HCT116 (cell line): Measurements from ENCODE around the gene OST4. TPM values are rescaled to one million over a fixed set of nuclear protein-coding genes. Genes with fewer than 3 reads are reported as not detected.

Source experiments
- ATAC-seq: fragments of 200-7000 bp; cut with Tn5 transposase; 2 replicates; pipeline ENCODE4 v1.9.1; 2020; ENCODE audit warnings: mild to moderate bottlenecking, moderate library complexity
- BruUV-seq: library from RNA; stranded (reverse); fragments of 400-500 nt; replicated peaks from 2 replicates; lab custom pipeline; 2021; lab: Mats Ljungman, UMichigan
- CTCF ChIA-PET: fragments of 300-600 bp; sonication (Branson Sonifier 250); formaldehyde crosslinking; loops from one replicate; lab custom pipeline; 2021; ENCODE audit warnings: antibody characterized with exemption; lab: Charles Lee
- POLR2A ChIA-PET: fragments of 300-600, 350-600 bp; sonication (Branson Sonifier 250); formaldehyde crosslinking; loops from one replicate; lab custom pipeline; 2021; ENCODE audit warnings: antibody characterized with exemption; lab: Charles Lee
- RAD21 ChIA-PET, 2 experiments: fragments of 300-600 bp; sonication (Branson Sonifier 250); formaldehyde crosslinking; loops; one replicate each; lab custom pipeline; 2023; ENCODE audit warnings: low total read pairs in 2 of 2; ENCODE audit not compliant: uncharacterized antibody in 2 of 2, unreplicated experiment in 2 of 2, low non-redundant PET in 1 of 2; lab: Charles Lee
- DNase-seq: peaks from one replicate; pipeline ENCODE4 v3.0.0-alpha.2; 2010; ENCODE audit warnings: low read depth, low spot score
- H2AFZ ChIP-seq: fragments of 200-600 bp; shearing (Covaris generic), sonication (generic); 2 replicates; pipeline ENCODE4 v1.6.1; 2017; ENCODE audit warnings: low read depth, mixed run types, mixed read lengths, antibody characterized with exemption, low read length; ENCODE audit not compliant: poor library complexity, severe bottlenecking
- H3K27ac ChIP-seq: 2 replicates; pipeline ENCODE4 v1.5.1; 2012; ENCODE audit warnings: low read depth, low read length
- H3K27me3 ChIP-seq: fragments of 200-600 bp; sonication (generic); 2 replicates; pipeline ENCODE4 v1.6.1; 2016; ENCODE audit warnings: mixed run types, low read length, mixed read lengths; ENCODE audit not compliant: insufficient read depth
- H3K36me3 ChIP-seq, 2 experiments: fragments of 200-500 bp in 1 of 2; fragments of 200-600 bp in 1 of 2; sonication (Bioruptor generic) in 1 of 2; sonication (generic) in 1 of 2; 2 replicates each; pipeline versions ENCODE4 v1.5.1 to v1.6.1; 2014 to 2016; ENCODE audit warnings: low read length in 2 of 2, inconsistent platforms in 1 of 2, mixed read lengths in 1 of 2, mixed run types in 1 of 2; ENCODE audit not compliant: insufficient read depth in 2 of 2, control insufficient read depth in 1 of 2
- H3K4me1 ChIP-seq, 2 experiments: fragments of 200-600 bp in 1 of 2; sonication (generic) in 1 of 2; 2 replicates each; pipeline versions ENCODE4 v1.5.1 to v1.6.1; 2012 to 2017; ENCODE audit warnings: low read length in 2 of 2, inconsistent platforms in 1 of 2, mild to moderate bottlenecking in 1 of 2, mixed read lengths in 1 of 2, mixed run types in 1 of 2, moderate library complexity in 1 of 2; ENCODE audit not compliant: insufficient read depth in 2 of 2, control insufficient read depth in 1 of 2
- H3K4me2 ChIP-seq: fragments of 200-600 bp; sonication (generic); 2 replicates; pipeline ENCODE4 v1.6.1; 2017; ENCODE audit warnings: mixed run types, low read length, mixed read lengths
- H3K4me3 ChIP-seq, 2 experiments: fragments of 200-600 bp in 1 of 2; sonication (generic) in 1 of 2; replicated peaks in 1 of 2; 2 replicates each; pipeline ENCODE4 v1.5.1; 2011 to 2016; ENCODE audit warnings: low read length in 2 of 2, control low read depth in 1 of 2, low read depth in 1 of 2, mild to moderate bottlenecking in 1 of 2, mixed read lengths in 1 of 2, mixed run types in 1 of 2
- H3K79me2 ChIP-seq: fragments of 200-600 bp; sonication (generic); 2 replicates; pipeline ENCODE4 v1.6.1; 2017; ENCODE audit warnings: mild to moderate bottlenecking, mixed run types, low read length, moderate library complexity, mixed read lengths; ENCODE audit not compliant: insufficient read depth
- H3K9ac ChIP-seq: fragments of 200-600 bp; sonication (generic); 2 replicates; pipeline ENCODE4 v1.6.1; 2016; ENCODE audit warnings: low read length, mixed read lengths
- H3K9me2 ChIP-seq: fragments of 200-600 bp; sonication (generic), shearing (Covaris generic); 2 replicates; pipeline ENCODE4 v1.6.1; 2017; ENCODE audit warnings: mixed run types, mild to moderate bottlenecking, moderate library complexity; ENCODE audit not compliant: insufficient read depth
- H3K9me3 ChIP-seq, 2 experiments: fragments of 200-500 bp in 1 of 2; fragments of 200-600 bp in 1 of 2; sonication (Bioruptor generic) in 1 of 2; sonication (generic) in 1 of 2; 2 replicates each; pipeline ENCODE4 v1.6.1; 2014 to 2017; ENCODE audit warnings: low read length in 2 of 2, mixed read lengths in 2 of 2, inconsistent platforms in 1 of 2, low read depth in 1 of 2, mild to moderate bottlenecking in 1 of 2, mixed run types in 1 of 2, moderate library complexity in 1 of 2; ENCODE audit not compliant: control insufficient read depth in 1 of 2, insufficient read depth in 1 of 2
- H4K20me1 ChIP-seq: fragments of 200-600 bp; sonication (generic), shearing (Covaris generic); 2 replicates; pipeline ENCODE4 v1.6.1; 2017; ENCODE audit warnings: mixed run types, mild to moderate bottlenecking, moderate library complexity; ENCODE audit not compliant: insufficient read depth
- EZH2 ChIP-seq: fragments of 200-600 bp; sonication (generic); IDR thresholded peaks from 2 replicates; pipeline ENCODE4 v1.6.1; 2017; ENCODE audit warnings: antibody characterized with exemption, mixed run types
- POLR2A ChIP-seq: IDR thresholded peaks from 2 replicates; pipeline ENCODE4 v1.7.0; 2011; ENCODE audit warnings: borderline replicate concordance; ENCODE audit not compliant: insufficient read depth, insufficient read length; ENCODE audit errors: extremely low read depth
- intact Hi-C: fragments of 100-400 bp; cut with micrococcal nuclease; formaldehyde crosslinking; loops from 2 replicates; pipeline ENCODE4 v1.10.0; 2022
- total RNA-seq: library from RNA; stranded (reverse); gene quantifications from one replicate; pipeline ENCODE4 v1.2.1, GENCODE V29; 2021; ENCODE audit not compliant: unreplicated experiment
- TF ChIP-seq, protein P1 (sequence below): IDR thresholded peaks from 2 replicates; pipeline ENCODE4 v1.6.1; 2011; ENCODE audit warnings: mild to moderate bottlenecking, low read length, moderate library complexity; ENCODE audit not compliant: insufficient replicate concordance; ENCODE audit errors: extremely low read depth
- TF ChIP-seq, protein P2 (sequence below): IDR thresholded peaks from 2 replicates; pipeline ENCODE4 v1.6.1; 2012; ENCODE audit warnings: low read depth

Gene OST4
- total RNA-seq, 1 experiment from 2014 or later = 187 TPM

- no peak overlapping the region for H2AFZ ChIP-seq
- no peaks in the 10 kb centered on the region for H3K27me3 ChIP-seq
- H3K4me3 ChIP-seq = no peak overlapping the region
- H3K4me2 ChIP-seq = no peak overlapping the region
- H3K79me2 ChIP-seq = peaks cover 14% of the 10 kb centered on the region
- no peak for ATAC-seq
- peaks cover 6 to 17% of the 10 kb centered on the region in 2 experiments for H3K4me1 ChIP-seq
- H3K9me2 ChIP-seq = no peaks in the 10 kb centered on the region
- ChIA-PET RAD21 (no interaction called here), POLR2A (no interaction called here), CTCF (no interaction called here)
- no peak overlapping the region for H3K27ac ChIP-seq
- no peak for DNase-seq
- H3K9me3 ChIP-seq = no peaks in the 10 kb centered on the region
- H3K9ac ChIP-seq = no peak overlapping the region
- intact Hi-C loops = no loop called here
- H4K20me1 ChIP-seq = no peaks in the 10 kb centered on the region
- no TSS peak for BruUV-seq
- 0 out of 4 replicates have a peak, but pooled peaks cover 0 to 4% of the 10 kb centered on the region in 2 experiments for H3K36me3 ChIP-seq
- no peak for TF ChIP-seq EZH2
- no peak for TF ChIP-seq POLR2A
- TF ChIP-seq, protein P1, sequence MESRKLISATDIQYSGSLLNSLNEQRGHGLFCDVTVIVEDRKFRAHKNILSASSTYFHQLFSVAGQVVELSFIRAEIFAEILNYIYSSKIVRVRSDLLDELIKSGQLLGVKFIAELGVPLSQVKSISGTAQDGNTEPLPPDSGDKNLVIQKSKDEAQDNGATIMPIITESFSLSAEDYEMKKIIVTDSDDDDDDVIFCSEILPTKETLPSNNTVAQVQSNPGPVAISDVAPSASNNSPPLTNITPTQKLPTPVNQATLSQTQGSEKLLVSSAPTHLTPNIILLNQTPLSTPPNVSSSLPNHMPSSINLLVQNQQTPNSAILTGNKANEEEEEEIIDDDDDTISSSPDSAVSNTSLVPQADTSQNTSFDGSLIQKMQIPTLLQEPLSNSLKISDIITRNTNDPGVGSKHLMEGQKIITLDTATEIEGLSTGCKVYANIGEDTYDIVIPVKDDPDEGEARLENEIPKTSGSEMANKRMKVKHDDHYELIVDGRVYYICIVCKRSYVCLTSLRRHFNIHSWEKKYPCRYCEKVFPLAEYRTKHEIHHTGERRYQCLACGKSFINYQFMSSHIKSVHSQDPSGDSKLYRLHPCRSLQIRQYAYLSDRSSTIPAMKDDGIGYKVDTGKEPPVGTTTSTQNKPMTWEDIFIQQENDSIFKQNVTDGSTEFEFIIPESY = no peak
- TF ChIP-seq, protein P2, sequence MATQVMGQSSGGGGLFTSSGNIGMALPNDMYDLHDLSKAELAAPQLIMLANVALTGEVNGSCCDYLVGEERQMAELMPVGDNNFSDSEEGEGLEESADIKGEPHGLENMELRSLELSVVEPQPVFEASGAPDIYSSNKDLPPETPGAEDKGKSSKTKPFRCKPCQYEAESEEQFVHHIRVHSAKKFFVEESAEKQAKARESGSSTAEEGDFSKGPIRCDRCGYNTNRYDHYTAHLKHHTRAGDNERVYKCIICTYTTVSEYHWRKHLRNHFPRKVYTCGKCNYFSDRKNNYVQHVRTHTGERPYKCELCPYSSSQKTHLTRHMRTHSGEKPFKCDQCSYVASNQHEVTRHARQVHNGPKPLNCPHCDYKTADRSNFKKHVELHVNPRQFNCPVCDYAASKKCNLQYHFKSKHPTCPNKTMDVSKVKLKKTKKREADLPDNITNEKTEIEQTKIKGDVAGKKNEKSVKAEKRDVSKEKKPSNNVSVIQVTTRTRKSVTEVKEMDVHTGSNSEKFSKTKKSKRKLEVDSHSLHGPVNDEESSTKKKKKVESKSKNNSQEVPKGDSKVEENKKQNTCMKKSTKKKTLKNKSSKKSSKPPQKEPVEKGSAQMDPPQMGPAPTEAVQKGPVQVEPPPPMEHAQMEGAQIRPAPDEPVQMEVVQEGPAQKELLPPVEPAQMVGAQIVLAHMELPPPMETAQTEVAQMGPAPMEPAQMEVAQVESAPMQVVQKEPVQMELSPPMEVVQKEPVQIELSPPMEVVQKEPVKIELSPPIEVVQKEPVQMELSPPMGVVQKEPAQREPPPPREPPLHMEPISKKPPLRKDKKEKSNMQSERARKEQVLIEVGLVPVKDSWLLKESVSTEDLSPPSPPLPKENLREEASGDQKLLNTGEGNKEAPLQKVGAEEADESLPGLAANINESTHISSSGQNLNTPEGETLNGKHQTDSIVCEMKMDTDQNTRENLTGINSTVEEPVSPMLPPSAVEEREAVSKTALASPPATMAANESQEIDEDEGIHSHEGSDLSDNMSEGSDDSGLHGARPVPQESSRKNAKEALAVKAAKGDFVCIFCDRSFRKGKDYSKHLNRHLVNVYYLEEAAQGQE = no peak
Measured at GRCh38 chr2:27074738-27075565, 3.5 kb upstream of the OST4 start.
